Rectal smooth muscle tissue (tissue), 1 donor: ENCODE results near the gene PKLR.

Experiments
- H3K27ac ChIP-seq: one replicate; pipeline ENCODE4 v1.7.0; 2013; ENCODE audit warnings: low read depth, low read length, inconsistent platforms
- H3K27me3 ChIP-seq: one replicate; pipeline ENCODE4 v1.7.0; 2013; ENCODE audit warnings: low read length; ENCODE audit not compliant: control insufficient read depth, insufficient read depth
- H3K36me3 ChIP-seq: one replicate; pipeline ENCODE4 v1.7.0; 2013; ENCODE audit warnings: low read length; ENCODE audit not compliant: control insufficient read depth, insufficient read depth
- H3K4me1 ChIP-seq: one replicate; pipeline ENCODE4 v1.7.0; 2013; ENCODE audit warnings: low read length; ENCODE audit not compliant: control insufficient read depth, insufficient read depth
- H3K4me3 ChIP-seq: one replicate; pipeline ENCODE4 v1.7.0; 2013; ENCODE audit warnings: low read length
- H3K9ac ChIP-seq: one replicate; pipeline ENCODE4 v1.7.0; 2013; ENCODE audit warnings: low read length

Gene PKLR

GRCh38 chr1:155308493-155309422, 7.5 kb upstream of the PKLR start, which contains the start of gene FDPS:
Gene FDPS (plus strand): TSS chr1:155308866. CDS start chr1:155309790, 924 bp downstream.
- H3K36me3 ChIP-seq = peaks cover 4% of the 10 kb centered on the region
- H3K4me3 ChIP-seq = peak within 1 kb of the TSS; percentile 99
- no peaks in the 10 kb centered on the region for H3K27me3 ChIP-seq
- no peaks in the 10 kb centered on the region for H3K4me1 ChIP-seq
- H3K9ac ChIP-seq = peak within 1 kb of the TSS; percentile 99
- peak within 1 kb of the TSS; percentile 91 for H3K27ac ChIP-seq

GRCh38 chr1:155307247-155307740, 6.1 kb upstream of the PKLR start:
- H3K9ac ChIP-seq = no peak overlapping the region
- no peaks in the 10 kb centered on the region for H3K27me3 ChIP-seq
- no peak overlapping the region for H3K4me3 ChIP-seq
- H3K27ac ChIP-seq = no peak overlapping the region
- H3K4me1 ChIP-seq = no peaks in the 10 kb centered on the region
- H3K36me3 ChIP-seq = no peaks in the 10 kb centered on the region

GRCh38 chr1:155305881-155306391, 4.7 kb upstream of the PKLR start:
- Histone ChIP-seq H3K27me3 (no peaks in the 10 kb centered on the region), H3K27ac (no peak overlapping the region)

DNA sequence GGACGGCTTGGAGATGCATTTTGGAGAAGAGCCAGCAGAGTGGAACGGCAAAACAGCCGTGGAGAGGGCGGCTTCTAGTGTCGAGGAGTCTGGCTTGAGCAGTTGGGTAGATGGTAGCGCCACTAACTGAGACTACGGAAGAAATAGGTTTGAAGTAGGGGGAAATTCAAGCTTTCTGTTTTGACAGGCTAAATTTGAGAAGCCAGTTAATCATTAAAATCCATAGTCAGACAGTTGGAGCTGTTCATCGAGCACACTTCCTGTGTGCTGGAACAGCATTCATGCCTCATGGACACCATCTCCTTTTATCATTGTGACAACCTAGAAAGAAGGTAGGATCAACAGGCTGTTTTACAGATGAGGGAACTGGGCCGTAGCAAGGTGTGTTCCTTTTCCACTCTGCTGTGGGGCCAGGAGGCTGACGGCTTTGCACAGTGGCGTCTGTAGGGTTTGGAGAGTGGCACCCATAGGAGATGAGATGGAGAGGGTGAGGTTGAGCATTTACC, 3.4 kb upstream of the PKLR start:
- Histone ChIP-seq H3K27ac (no peak overlapping the region), H3K9ac (no peak overlapping the region), H3K36me3 (no peaks in the 10 kb centered on the region), H3K27me3 (no peaks in the 10 kb centered on the region), H3K4me3 (no peak overlapping the region), H3K4me1 (no peaks in the 10 kb centered on the region)

More at GRCh38 chr1:155305881-155306391, 4.7 kb upstream of the PKLR start:
- H3K4me3 ChIP-seq = no peak overlapping the region
- no peaks in the 10 kb centered on the region for H3K4me1 ChIP-seq
- H3K36me3 ChIP-seq = no peaks in the 10 kb centered on the region
- H3K9ac ChIP-seq = no peak overlapping the region

DNA sequence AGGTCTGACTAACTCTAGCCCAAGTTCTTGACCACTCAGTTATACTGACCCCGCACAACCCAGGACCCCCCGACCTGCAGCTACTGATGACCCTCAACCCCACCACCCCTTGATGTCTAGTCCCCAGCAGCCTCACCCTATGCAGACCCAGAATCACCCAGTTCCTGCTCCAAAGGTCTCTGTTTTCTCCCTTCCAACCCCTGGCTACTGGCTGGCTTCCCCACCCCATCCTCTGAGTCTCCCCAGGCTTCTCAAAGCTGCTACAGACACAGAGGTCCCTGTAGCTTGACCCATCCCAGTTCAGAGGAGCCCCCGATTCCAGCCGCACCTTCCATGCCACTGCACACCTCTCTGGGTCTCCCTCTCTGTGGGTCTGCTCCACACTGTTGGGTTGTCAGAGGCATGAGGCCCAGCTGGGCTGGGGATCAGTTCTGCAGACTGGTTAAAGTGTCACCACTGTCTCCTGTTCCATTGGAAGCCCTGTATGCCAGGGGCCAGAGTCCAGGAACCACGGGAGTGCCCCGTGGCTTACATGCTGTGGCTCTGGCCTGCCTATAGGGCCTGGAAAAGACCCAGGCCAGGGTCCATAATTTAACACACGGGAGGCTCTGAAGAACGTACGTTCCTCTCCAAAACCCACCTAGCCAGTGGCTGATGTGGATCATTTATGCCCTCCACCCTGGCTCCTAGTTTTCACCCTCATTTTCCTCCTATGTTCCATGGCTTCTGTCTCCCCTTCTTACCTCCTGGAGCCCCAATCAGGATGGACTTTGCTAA, 497 bp downstream of the PKLR start:
- no peak overlapping the region for H3K9ac ChIP-seq
- H3K4me1 ChIP-seq = no peaks in the 10 kb centered on the region
- H3K27me3 ChIP-seq = peaks cover 3% of the 10 kb centered on the region
- no peaks in the 10 kb centered on the region for H3K36me3 ChIP-seq
- no peak overlapping the region for H3K4me3 ChIP-seq
- H3K27ac ChIP-seq = no peak overlapping the region

DNA sequence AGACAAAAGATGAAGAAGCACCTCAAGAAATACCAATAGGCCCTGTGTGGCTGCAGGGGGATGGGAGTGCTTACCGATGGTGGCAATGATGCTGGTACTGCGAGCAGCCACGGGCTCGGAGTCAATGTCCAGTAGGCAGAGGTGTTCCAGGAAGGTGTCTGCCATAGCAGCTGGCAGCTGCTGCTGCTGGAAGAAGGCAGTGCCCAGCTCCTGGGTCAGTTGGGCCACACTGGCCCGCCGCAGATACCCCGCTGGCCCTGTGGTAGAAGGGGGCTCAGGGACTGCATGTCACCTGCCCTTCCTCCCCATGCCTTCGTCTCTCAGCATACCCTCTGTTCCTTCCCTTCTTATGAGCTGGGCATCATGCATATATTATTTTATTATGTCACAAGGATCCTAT, 1.2 kb downstream of the PKLR start:
- no peaks in the 10 kb centered on the region for H3K36me3 ChIP-seq
- peaks cover 5% of the 10 kb centered on the region for H3K27me3 ChIP-seq
- H3K9ac ChIP-seq = no peak overlapping the region
- H3K27ac ChIP-seq = no peak overlapping the region
- no peaks in the 10 kb centered on the region for H3K4me1 ChIP-seq
- no peak overlapping the region for H3K4me3 ChIP-seq

GRCh38 chr1:155297384-155297783, 3.9 kb downstream of the PKLR start:
- Histone ChIP-seq H3K27me3 (peaks cover 8% of the 10 kb centered on the region), H3K4me1 (no peaks in the 10 kb centered on the region), H3K9ac (no peak overlapping the region), H3K4me3 (no peak overlapping the region), H3K36me3 (no peaks in the 10 kb centered on the region), H3K27ac (no peak overlapping the region)

GRCh38 chr1:155296661-155297060, 4.6 kb downstream of the PKLR start:
- Histone ChIP-seq H3K27me3 (peaks cover 8% of the 10 kb centered on the region), H3K27ac (no peak overlapping the region), H3K36me3 (no peaks in the 10 kb centered on the region), H3K4me3 (no peak overlapping the region), H3K9ac (no peak overlapping the region), H3K4me1 (no peaks in the 10 kb centered on the region)

DNA sequence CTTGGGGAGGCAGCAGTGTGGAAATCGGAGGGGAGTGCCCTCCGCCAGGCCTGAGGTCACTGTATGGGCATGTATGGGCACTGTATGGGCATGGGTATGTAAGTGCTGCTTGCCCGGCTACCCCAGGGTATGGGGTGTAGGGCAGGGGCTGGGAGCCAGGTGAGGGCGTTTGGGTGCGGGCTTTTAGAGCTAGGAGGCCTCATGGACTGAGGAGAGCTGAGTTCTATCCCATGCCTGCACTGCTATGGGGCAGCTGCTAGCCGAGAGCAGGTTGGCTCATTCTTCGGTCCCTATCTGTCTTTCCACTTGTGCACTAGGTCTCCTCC, 5.3 kb downstream of the PKLR start:
- H3K4me1 ChIP-seq = no peaks in the 10 kb centered on the region
- H3K9ac ChIP-seq = no peak overlapping the region
- H3K36me3 ChIP-seq = no peaks in the 10 kb centered on the region
- H3K4me3 ChIP-seq = no peak overlapping the region
- no peak overlapping the region for H3K27ac ChIP-seq
- peaks cover 8% of the 10 kb centered on the region for H3K27me3 ChIP-seq

GRCh38 chr1:155295183-155295941, 5.9 kb downstream of the PKLR start:
- H3K4me3 ChIP-seq = no peak overlapping the region
- H3K4me1 ChIP-seq = no peaks in the 10 kb centered on the region
- no peak overlapping the region for H3K9ac ChIP-seq
- no peak overlapping the region for H3K27ac ChIP-seq
- H3K36me3 ChIP-seq = no peaks in the 10 kb centered on the region
- peaks cover 8% of the 10 kb centered on the region for H3K27me3 ChIP-seq

DNA sequence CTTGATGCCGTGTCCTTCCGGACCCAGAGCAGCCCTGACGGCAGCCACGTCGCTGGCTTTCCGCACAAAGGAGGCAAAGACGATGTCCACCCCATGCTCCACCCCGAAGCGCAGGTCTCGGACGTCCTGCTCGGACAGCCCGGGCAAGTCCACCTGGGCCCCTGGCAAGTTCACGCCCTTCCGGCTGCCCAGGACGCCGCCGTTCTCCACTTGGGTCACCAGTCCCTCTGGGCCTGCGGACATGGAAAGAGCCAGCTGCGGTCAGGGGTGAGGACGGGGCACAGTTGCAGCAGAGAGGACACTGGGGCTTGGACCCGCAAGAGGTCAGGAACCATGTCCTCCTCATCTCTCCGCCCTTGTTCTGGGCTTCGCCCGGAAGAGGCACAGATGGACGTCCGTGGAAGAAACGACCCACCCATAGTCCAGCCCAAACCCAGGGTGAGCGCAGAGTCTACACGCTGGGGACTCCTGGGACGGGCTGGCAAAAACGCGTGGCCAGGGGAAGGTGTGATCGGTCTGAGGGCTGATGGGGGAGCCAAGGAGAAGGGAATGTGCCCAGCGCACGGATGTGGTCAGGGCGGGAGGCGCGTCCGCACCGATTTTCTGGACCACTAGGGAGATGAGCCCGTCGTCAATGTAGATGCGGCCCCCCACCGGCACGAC, 6.6 kb downstream of the PKLR start:
- Histone ChIP-seq H3K9ac (no peak overlapping the region), H3K4me3 (no peak overlapping the region), H3K4me1 (no peaks in the 10 kb centered on the region), H3K27ac (no peak overlapping the region), H3K27me3 (peaks cover 8% of the 10 kb centered on the region), H3K36me3 (no peaks in the 10 kb centered on the region)
